AG09319 (cell line): ENCODE data around the gene CPA4.

ENCODE experiments used
- DNase-seq: peaks from one replicate; pipeline ENCODE4 v3.0.0-alpha.2; 2010; ENCODE audit warnings: low read depth; ENCODE audit errors: extremely low read depth
- CTCF ChIP-seq: IDR thresholded peaks from 2 replicates; pipeline ENCODE4 v1.5.1; 2011; ENCODE audit warnings: low read depth, mild to moderate bottlenecking, inconsistent platforms, low read length, moderate library complexity

CPA4 gene

GRCh38 chr7:130338233-130338632 lies 45.3 kb downstream of the CPA4 start:
- DNase-seq: no peak
- no peak for TF ChIP-seq CTCF

DNA sequence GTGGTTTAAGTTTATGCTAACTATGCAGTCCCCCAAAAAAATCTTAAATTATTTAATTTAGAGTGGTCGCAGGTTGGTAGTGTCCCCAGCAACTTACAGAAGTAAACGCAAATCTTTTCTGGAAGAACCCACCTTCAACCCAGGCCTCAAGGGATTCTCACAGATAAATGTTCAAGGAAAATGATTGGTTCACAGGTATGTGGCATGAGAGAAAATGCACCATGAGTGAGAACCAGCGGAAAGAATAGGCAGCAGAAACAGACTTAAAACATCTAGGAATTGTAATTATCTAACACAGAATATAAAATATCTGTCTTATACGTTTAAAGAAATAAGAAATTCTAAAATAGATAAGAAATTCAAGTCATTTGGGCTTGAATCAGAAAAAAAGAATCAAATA lies 48.9 kb downstream of the CPA4 start:
- TF ChIP-seq CTCF: no peak
- DNase-seq: no peak

GRCh38 chr7:130342701-130343380 lies 49.9 kb downstream of the CPA4 start:
- TF ChIP-seq CTCF: no peak
- DNase-seq: no peak

DNA sequence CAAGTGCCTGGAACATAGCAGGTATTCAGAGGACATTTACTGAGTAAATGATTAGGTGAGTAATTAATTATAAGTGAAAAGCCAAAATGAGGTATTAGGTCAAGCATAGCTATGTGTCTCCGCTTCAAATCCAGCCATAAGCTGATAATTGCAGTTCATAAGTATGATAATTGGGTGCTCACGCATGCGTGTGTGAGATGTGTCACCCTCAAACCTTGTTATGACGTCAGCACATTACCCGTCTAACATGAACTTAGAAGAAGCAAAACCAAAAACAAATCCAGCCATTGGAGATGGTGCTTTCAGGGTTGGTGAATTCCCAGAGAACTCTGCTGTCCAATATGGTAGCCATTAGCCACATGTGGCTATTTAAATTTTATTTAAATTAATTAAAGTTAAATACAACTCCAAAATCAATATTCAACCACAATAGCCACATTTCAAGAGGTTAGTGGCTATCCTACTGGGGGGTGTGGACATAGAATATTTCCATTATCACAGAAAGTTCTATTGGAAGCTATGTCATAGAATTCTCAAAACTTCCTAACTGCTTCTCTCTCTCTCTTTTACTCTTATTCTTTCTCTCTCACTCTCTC lies 51.4 kb downstream of the CPA4 start, which contains the start of gene CPA5:
CPA5 (plus strand) TSS at position 546 of the 596 bp plus-strand sequence. CDS start 1,670 bp downstream, outside the sequence.
- DNase-seq: no peak

DNA sequence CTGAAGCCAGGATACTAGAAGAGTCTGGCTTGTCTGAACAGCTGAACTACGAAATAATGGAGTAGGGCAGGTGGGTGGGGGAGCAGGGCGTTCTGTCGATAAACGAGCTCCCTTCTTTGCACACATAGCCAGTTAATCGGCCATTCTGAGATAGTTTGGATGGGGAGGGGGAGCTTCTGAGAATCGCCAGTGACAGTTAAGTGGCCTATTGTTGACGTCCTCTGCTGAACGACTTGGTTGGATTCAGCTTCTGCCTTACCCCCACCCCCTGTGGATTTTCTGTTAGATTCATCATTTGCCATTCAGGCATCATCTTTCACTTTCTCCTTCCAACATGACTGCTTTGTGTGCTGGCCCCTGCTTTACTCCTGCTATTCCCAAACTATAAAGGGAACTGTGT lies 52.2 kb downstream of the CPA4 start:
- TF ChIP-seq CTCF: no peak
- DNase-seq: no peak

More for the DNA sequence above, 51.4 kb downstream of the CPA4 start, which contains the start of gene CPA5:
- TF ChIP-seq CTCF: no peak

DNA sequence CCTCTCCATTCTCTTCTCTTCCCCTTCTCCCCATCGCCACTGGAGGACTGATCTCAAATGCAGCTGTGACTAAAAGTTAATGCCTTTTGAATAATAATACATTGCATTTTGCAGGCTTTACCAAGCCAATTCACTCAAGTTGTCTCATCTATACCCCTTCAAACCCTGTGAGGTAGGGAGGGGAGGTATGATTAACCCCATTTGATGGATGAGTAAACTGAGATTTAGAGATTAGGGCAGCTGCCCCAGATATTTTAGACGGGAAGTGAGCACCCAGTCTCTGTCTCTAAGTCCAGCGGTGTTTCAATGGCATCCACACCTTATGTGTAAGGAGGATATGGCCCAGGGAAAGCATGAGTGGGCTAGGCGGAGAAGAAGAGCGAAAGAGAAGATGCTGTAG lies 52.8 kb downstream of the CPA4 start:
- no peak for DNase-seq
- TF ChIP-seq CTCF: no peak

DNA sequence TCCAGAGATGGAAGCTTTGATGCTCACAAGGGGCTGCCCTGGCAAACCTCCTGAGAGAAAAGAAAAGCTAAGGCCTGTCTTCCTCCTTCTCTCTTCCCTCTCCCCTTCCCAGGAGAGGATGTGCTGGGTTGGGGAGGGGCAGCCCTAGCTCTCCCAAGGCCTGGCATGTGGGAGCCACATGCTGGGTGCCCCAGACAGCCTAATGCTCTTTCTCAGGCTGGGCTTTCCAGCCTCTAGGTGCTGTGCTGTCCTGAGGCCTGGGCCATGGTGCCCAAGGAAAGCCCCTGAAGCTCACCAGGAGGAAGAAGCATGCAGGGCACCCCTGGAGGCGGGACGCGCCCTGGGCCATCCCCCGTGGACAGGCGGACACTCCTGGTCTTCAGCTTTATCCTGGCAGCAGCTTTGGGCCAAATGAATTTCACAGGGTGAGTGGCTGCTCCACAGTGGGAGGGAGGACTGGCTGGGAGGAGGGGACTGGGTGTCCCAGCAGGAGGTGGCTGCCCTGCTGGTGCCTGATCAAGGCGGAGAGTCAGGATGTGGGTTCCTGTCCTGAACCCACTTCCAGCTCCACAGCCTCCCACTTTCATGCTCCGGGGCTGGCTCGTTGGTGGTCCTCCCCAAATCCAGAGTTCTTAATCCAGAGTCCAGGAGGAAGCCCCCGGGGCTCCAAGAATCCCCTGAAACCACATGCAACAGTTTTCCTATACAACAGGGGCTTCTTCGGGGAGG lies 53.4 kb downstream of the CPA4 start:
- TF ChIP-seq CTCF: no peak
- no peak for DNase-seq
